Measurements from ENCODE around the gene SNCA.

SNCA gene

GRCh38 chr4:89813197-89813596, 23.8 kb downstream of the SNCA start:
- no peak for DNase-seq

DNA sequence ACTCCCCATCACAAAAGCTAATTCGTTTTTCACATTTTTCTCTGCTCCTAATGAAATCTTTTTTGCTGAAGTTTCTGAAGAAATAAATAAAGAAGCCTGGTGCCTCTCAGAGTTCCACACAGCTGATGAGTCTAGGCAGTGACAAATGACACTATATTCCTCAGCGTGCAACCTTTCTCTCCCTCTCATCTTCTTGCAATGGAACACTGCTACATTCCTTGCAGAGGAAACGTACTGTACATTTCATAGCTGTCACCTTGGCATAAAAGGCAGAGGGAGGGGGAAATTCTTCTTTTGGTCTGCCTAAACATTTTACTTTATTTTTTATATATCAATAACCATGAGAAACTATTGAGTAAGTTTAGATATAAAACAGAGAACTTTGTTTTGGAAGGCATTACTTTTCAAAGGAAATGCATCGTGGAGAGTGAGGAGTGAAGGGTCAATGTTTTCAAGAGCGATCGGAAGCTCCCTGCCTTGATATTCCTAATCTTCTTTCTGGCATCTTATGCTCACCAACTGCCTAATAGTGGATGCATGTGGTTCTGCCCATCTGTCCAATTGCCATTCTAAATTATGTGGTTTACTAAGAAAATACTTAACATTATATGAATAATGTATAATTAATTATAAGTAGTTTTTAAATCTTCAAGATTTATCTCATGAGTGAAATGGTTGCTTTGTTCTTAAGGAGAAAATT, 29.4 kb downstream of the SNCA start:
- DNase-seq = no peak

- DNase-seq = no peak
Measured at GRCh38 chr4:89805297-89805696, 31.7 kb downstream of the SNCA start.

GRCh38 chr4:89803915-89804314, 33.0 kb downstream of the SNCA start:
- no peak for DNase-seq

DNA sequence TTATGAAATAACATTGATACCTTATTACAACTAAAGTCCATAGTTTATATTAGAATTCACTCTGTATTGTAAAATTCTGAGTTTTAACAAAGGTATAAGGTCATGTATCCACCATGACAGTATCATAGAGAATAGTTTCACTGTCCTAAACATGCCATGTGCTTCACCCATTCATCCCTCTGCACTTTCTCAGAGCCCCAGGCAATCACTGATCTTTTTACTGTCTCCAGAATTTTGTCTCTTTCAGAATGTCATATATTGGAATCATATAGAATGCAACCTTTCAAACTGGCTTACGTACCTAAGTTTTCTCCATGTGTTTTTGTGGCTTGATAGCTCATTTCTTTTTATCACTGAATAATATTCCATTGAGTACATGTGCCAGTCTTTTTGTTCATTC, 33.9 kb downstream of the SNCA start:
- no peak for DNase-seq

- no peak for DNase-seq
Measured at GRCh38 chr4:89800527-89801103, 36.3 kb downstream of the SNCA start.

- DNase-seq = no peak
Measured at GRCh38 chr4:89800012-89800516, 36.9 kb downstream of the SNCA start.

GRCh38 chr4:89799071-89799470, 37.9 kb downstream of the SNCA start:
- DNase-seq = no peak

DNA sequence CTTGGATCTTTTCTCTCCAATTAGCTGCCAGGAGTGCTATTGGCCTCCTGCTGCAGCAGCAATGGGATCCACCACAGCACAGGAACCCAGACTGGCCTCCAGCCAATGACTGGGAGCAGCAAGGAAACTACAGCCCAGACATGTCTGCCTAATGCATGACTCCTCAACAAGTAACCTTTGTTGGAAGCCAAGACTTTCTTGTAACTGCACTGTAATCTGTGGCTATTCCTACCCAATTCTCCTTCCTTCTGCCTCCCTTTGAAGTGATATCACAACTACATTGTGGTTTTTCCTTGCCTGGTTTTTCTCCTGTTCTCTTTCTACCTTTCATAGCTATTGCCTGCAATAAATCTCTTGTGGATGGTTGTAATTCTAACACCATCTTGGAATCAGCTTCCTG, 39.8 kb downstream of the SNCA start:
- DNase-seq = no peak

GRCh38 chr4:89788206-89789072, 48.5 kb downstream of the SNCA start:
- DNase-seq = no peak

DNA sequence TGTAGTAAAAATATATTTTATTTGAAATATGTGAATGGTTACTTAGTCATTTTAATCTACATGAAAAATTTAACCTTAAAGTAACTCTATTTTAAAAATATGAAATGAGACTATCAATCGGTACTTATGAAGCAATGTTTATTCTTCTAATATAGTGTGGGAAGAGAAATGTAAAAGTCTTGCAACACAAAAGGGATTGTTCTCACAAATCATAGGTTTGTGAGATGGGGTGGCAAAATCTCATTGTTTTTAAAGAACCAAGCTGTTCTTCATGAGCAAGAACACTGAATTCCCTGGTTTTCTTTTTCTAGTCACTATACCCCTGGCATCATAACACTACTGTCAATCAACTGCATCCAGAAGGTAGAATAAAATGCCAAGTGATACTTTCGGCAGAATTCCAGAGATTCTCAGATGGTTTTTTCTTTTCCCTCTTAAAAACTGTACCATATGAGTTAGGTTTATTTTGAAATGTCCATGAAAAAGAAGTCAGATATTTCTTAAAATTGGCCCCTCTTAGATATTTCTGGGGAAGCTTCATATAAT, 52.2 kb downstream of the SNCA start:
- no peak for DNase-seq

- no peak for DNase-seq
Measured at GRCh38 chr4:89781321-89781720, 55.6 kb downstream of the SNCA start.

DNA sequence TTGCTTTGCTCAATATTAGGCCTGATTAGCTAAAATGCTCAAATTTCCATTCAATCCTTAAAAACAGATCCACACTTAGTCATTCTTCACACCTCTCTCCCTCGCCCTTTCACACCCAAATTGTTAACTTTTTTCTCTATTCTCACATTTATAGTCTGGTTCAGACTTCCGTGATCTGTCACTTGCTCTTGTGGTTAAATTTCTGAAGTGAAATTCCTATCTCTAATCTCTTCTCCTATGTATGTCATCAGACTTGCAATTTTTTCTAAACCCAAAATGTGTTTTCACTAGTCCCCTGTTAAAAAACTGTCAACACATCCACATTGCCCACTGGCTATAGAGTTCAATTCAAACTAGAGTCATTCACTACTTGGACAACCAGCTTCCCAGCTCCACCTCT, 63.2 kb downstream of the SNCA start:
- no peak for DNase-seq

DNA sequence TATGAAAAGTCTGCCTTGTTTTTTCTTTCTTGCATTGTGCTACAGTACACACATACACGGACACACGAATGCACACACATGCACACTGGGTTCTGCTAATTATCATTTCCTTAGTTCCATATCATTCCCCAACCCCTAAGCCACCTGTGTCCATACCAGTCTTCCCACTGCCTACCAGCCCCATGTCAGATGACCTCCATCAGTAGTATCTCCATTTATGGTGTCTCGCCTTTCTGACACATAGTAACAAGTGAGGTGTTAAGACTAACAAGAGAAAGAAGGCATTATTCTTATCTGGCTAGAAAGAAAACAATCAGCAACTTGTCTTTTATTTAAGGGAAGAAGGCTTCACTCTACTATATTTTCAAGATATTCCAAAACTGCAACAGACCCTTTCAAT, 67.1 kb downstream of the SNCA start:
- DNase-seq = no peak

GRCh38 chr4:89767924-89768323, 69.0 kb downstream of the SNCA start:
- DNase-seq = no peak

DNA sequence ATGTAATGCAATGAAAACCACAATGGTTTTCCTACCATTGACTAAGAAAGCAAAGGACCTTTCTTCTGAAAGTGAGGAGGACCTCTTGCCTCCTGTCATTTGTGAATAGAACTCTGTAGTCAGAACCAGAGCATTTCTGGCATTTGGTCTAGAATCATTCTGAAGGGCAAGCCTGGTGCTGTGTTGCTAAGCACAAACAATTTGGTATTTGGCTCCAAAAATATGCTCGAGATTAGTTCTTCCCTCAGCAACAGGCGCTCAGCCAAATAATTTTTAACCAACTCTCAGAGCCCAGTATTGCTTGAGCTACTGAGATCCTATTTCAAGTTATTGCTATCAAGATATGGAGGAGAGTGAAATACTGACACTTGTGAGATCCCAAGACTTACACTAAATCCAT, 71.0 kb downstream of the SNCA start:
- peak; percentile 11 for DNase-seq

GRCh38 chr4:89765528-89765927, 71.4 kb downstream of the SNCA start:
- no peak for DNase-seq

DNA sequence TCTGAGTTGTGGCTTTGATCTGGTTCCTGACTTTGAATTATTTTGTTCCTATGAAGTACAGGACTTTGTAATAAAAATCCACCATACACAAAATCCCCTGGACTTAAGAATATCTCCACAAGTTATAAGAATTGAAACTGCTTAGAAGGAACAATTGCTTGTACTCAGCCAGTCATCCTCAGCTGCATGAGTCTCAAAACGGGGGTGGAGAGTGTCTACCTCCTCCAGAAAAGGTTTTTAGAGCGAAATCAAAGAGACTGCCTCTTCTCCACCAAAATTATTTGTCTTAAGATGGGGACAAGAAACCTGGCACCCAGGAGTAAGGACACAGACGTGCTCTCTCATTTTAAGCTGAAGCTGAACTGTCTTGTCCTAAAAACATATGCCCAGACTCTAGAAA, 74.7 kb downstream of the SNCA start:
- no peak for DNase-seq

GRCh38 chr4:89759426-89759825, 77.5 kb downstream of the SNCA start:
- DNase-seq = peak; percentile 9

DNA sequence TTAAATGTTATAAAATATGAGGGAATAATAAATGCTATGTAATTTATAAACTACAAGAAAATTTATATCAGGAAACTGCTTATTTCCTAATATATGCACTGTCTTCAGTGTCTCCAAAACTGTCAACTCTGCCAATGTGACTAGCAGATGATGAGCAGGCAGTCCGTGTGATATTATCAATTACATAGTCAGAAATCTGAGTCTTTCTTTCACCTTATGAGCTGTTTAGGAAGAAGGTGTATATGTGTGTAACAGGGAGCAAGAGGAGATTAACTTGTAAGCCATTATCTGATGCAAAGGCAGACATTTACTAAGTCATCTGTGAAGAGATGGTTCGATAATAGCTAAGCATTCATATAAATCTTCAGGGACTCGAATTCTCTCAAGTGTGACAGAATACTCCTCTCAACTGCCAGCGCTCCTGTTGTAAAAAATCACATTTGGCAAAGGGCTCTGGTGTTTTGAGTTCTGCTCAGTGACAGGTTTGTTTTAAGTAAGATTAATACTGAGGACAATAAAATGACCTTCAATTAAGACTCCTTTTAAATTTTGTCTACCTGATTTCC, 79.7 kb downstream of the SNCA start:
- DNase-seq = peak; percentile 55

GRCh38 chr4:89755220-89755619, 81.7 kb downstream of the SNCA start:
- DNase-seq = no peak

- no peak for DNase-seq
Measured at GRCh38 chr4:89754531-89754930, 82.4 kb downstream of the SNCA start.

GRCh38 chr4:89753601-89754066, 83.3 kb downstream of the SNCA start:
- peak; percentile 85 for DNase-seq

All from NCI-H1694 (cell line).